SK-N-SH (cell line): ENCODE measurements around the gene EXOC6. TPM values are rescaled to one million over a fixed set of nuclear protein-coding genes. Genes with fewer than 3 reads are reported as not detected.
A peak's percentile ranks its signal among the peaks of the same experiment; 100 is the strongest.

Experiments used
- CTCF ChIA-PET: fragments of 300-600, 350-600 bp; formaldehyde crosslinking; extraction: SDS; loops from one replicate; lab custom pipeline; 2021; lab: Yijun Ruan, JAX
- POLR2A ChIA-PET: fragments of 350-600 bp; sonication (Branson Sonifier 250); formaldehyde crosslinking; extraction: SDS; loops from one replicate; lab custom pipeline; 2020; ENCODE audit warnings: antibody characterized with exemption, inconsistent platforms; lab: Yijun Ruan, JAX
- DNase-seq: peaks from one replicate; pipeline ENCODE4 v3.0.0; 2012
- H2AFZ ChIP-seq: fragments of 200-600 bp; sonication (generic); 2 replicates; pipeline ENCODE4 v1.8.1; 2016; ENCODE audit warnings: antibody characterized with exemption, mild to moderate bottlenecking, low read depth
- H3F3A ChIP-seq: fragments of 200-600 bp; sonication (generic); replicated peaks from 2 replicates; pipeline ENCODE3; 2016; ENCODE audit warnings: antibody characterized with exemption, mild to moderate bottlenecking; ENCODE audit not compliant: insufficient read depth
- H3K27ac ChIP-seq, 2 experiments: fragments of 200-500 bp in 1 of 2; fragments of 200-600 bp in 1 of 2; sonication (Bioruptor generic) in 1 of 2; sonication (generic), shearing (Covaris generic) in 1 of 2; 2 replicates each; pipeline versions ENCODE4 v1.5.1 to v1.6.1; 2014 to 2016; ENCODE audit warnings: low read depth in 2 of 2, inconsistent platforms in 1 of 2, low read length in 1 of 2, mild to moderate bottlenecking in 1 of 2, mixed read lengths in 1 of 2
- H3K27me3 ChIP-seq: fragments of 200-600 bp; sonication (generic), shearing (Covaris generic); 2 replicates; pipeline ENCODE4 v1.6.1; 2016; ENCODE audit warnings: mixed run types; ENCODE audit not compliant: insufficient read depth
- H3K36me3 ChIP-seq, 2 experiments: fragments of 200-500 bp in 1 of 2; fragments of 200-600 bp in 1 of 2; sonication (Bioruptor generic) in 1 of 2; sonication (generic) in 1 of 2; replicated peaks in 1 of 2; 2 replicates each; pipeline versions ENCODE3 to v1.5.1; 2014 to 2016; ENCODE audit warnings: low read length in 1 of 2, mild to moderate bottlenecking in 1 of 2; ENCODE audit not compliant: insufficient read depth in 2 of 2, control insufficient read depth in 1 of 2
- H3K4me1 ChIP-seq, 2 experiments: fragments of 200-500 bp in 1 of 2; fragments of 200-600 bp in 1 of 2; sonication (Bioruptor generic) in 1 of 2; sonication (generic), shearing (Covaris generic) in 1 of 2; 2 replicates each; pipeline versions ENCODE4 v1.5.1 to v1.6.1; 2014 to 2016; ENCODE audit warnings: low read depth in 1 of 2, low read length in 1 of 2, mixed run types in 1 of 2; ENCODE audit not compliant: insufficient read depth in 2 of 2, control insufficient read depth in 1 of 2
- H3K4me2 ChIP-seq: fragments of 200-600 bp; sonication (generic), shearing (Covaris generic); 2 replicates; pipeline ENCODE4 v1.6.1; 2017; ENCODE audit warnings: mixed run types
- H3K4me3 ChIP-seq, 2 experiments: fragments of 200-500 bp in 1 of 2; fragments of 200-600 bp in 1 of 2; sonication (Bioruptor generic) in 1 of 2; sonication (generic), shearing (Covaris generic) in 1 of 2; 2 replicates each; pipeline versions ENCODE4 v1.5.1 to v1.8.1; 2014 to 2016; ENCODE audit warnings: low read depth in 2 of 2, inconsistent platforms in 1 of 2, low read length in 1 of 2, mild to moderate bottlenecking in 1 of 2, mixed read lengths in 1 of 2, moderate library complexity in 1 of 2
- H3K79me2 ChIP-seq: fragments of 200-600 bp; sonication (generic); 2 replicates; pipeline ENCODE4 v1.8.1; 2017; ENCODE audit warnings: mild to moderate bottlenecking; ENCODE audit not compliant: insufficient read depth
- H3K9ac ChIP-seq: fragments of 200-600 bp; sonication (generic); 2 replicates; pipeline ENCODE4 v1.6.1; 2017; ENCODE audit warnings: mixed run types
- H3K9me2 ChIP-seq: fragments of 200-600 bp; sonication (generic); 2 replicates; pipeline ENCODE4 v1.6.1; 2017; ENCODE audit warnings: mixed run types
- H3K9me3 ChIP-seq: fragments of 200-600 bp; sonication (generic); 2 replicates; pipeline ENCODE4 v1.6.1; 2017; ENCODE audit warnings: mixed run types, mild to moderate bottlenecking, moderate library complexity
- H4K20me1 ChIP-seq: fragments of 200-600 bp; sonication (generic); 2 replicates; pipeline ENCODE4 v1.6.1; 2017; ENCODE audit warnings: mild to moderate bottlenecking, mixed run types; ENCODE audit not compliant: insufficient read depth
- CHD2 ChIP-seq: fragments of 150-350 bp; IDR thresholded peaks from 2 replicates; pipeline ENCODE4 v1.6.1; 2018; ENCODE audit warnings: low read length; ENCODE audit not compliant: partially characterized antibody
- ELF1 ChIP-seq: IDR thresholded peaks from 2 replicates; pipeline ENCODE4 v1.4.0; 2012
- EP300 ChIP-seq, 2 experiments: IDR thresholded peaks; 2 replicates each; pipeline versions ENCODE4 v1.4.0 to v1.6.1; 2012; ENCODE audit warnings: borderline replicate concordance in 1 of 2, low read depth in 1 of 2, low read length in 1 of 2
- FOSL2 ChIP-seq: IDR thresholded peaks from 2 replicates; pipeline ENCODE4 v1.4.0; 2012; ENCODE audit warnings: low read depth, mild to moderate bottlenecking, moderate library complexity, borderline replicate concordance
- GABPA ChIP-seq: IDR thresholded peaks from 2 replicates; pipeline ENCODE4 v1.4.0; 2012; ENCODE audit warnings: low read depth, mild to moderate bottlenecking
- GATA2 ChIP-seq: sonication (generic); formaldehyde crosslinking; IDR thresholded peaks from 2 replicates; pipeline ENCODE4 v1.5.0; 2020; ENCODE audit warnings: mild to moderate bottlenecking, missing genetic modification reagents
- IRF3 ChIP-seq: fragments of 150-350 bp; IDR thresholded peaks from 2 replicates; pipeline ENCODE4 v1.6.1; 2016; ENCODE audit warnings: mild to moderate bottlenecking, low read depth, low read length
- JUND ChIP-seq: IDR thresholded peaks from 2 replicates; pipeline ENCODE4 v1.4.0; 2012
- MAX ChIP-seq: IDR thresholded peaks from 2 replicates; pipeline ENCODE4 v1.4.0; 2012; ENCODE audit warnings: low read depth
- NFIC ChIP-seq: IDR thresholded peaks from 2 replicates; pipeline ENCODE4 v1.4.0; 2012; ENCODE audit warnings: borderline replicate concordance
- NRF1 ChIP-seq: IDR thresholded peaks from 2 replicates; pipeline ENCODE4 v1.6.1; 2012; ENCODE audit warnings: low read depth, mild to moderate bottlenecking, low read length
- PBX3 ChIP-seq: IDR thresholded peaks from 2 replicates; pipeline ENCODE4; 2012
- POLR2AphosphoS5 ChIP-seq: IDR thresholded peaks from 2 replicates; pipeline ENCODE4 v1.6.1; 2012; ENCODE audit warnings: low read depth, low read length
- RAD21 ChIP-seq: IDR thresholded peaks from 2 replicates; pipeline ENCODE4 v1.6.1; 2012; ENCODE audit warnings: mild to moderate bottlenecking, low read length
- RCOR1 ChIP-seq: fragments of 150-350 bp; IDR thresholded peaks from 2 replicates; pipeline ENCODE4 v1.6.1; 2017; ENCODE audit warnings: antibody characterized with exemption, low read length
- RFX5 ChIP-seq: IDR thresholded peaks from 2 replicates; pipeline ENCODE4 v1.6.1; 2012; ENCODE audit warnings: mild to moderate bottlenecking, improper control_type of control experiment, low read length
- RXRA ChIP-seq: IDR thresholded peaks from 2 replicates; pipeline ENCODE4 v1.4.0; 2012; ENCODE audit warnings: low read depth, mild to moderate bottlenecking, borderline replicate concordance
- SMC3 ChIP-seq: IDR thresholded peaks from 2 replicates; pipeline ENCODE4 v1.6.1; 2012; ENCODE audit warnings: low read depth, low read length, improper control_type of control experiment
- TCF12 ChIP-seq: IDR thresholded peaks from 2 replicates; pipeline ENCODE4 v1.4.0; 2012
- WGBS: methylation state at CpG from one replicate; pipeline ENCODE4 v1.1.6; 2017; ENCODE audit warnings: low lambda C conversion rate; 5-methylcytosine and 5-hydroxymethylcytosine counted together
- polyA plus RNA-seq, 3 experiments: library from polyadenylated mRNA; depleted of rRNA; stranded (reverse); fragments of >200 nt; gene quantifications; 2 replicates each; pipeline ENCODE4 v1.2.3, GENCODE V29; 2012
- TF ChIP-seq, protein P1 (sequence below): fragments of 200-600 bp; sonication (generic); IDR thresholded peaks from 2 replicates; pipeline ENCODE4 v1.6.1; 2017; ENCODE audit warnings: antibody characterized with exemption, mild to moderate bottlenecking, moderate library complexity
- TF ChIP-seq, protein P2 (sequence below): IDR thresholded peaks from 2 replicates; pipeline ENCODE4 v1.6.1; 2012; ENCODE audit warnings: mild to moderate bottlenecking, low read depth, low read length, moderate library complexity

Gene EXOC6
- polyA plus RNA-seq, 1 of the 3 experiments (the other 2 are of a cell fraction): 2.3 TPM

DNA sequence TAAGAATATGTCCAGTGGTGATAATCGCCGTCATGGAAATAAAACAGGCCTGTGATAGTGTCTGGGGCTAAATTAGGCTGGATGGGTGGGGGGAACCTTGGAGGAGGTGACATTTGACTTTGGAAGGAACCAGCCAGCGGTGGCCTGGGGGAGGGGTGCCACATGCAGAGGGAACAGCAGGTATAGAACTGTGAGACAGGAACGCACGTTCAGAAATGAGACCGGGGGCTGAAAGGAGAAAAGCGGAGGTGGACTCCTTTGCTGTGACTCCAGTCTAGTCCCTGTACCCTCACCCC is 222.8 kb downstream of the EXOC6 start:
- H3K4me3 ChIP-seq: no peak overlapping the region
- DNase-seq: peak; percentile 33
- H3K9me3 ChIP-seq: no peaks in the 10 kb centered on the region
- H3K36me3 ChIP-seq: no peaks in the 10 kb centered on the region
- H3K4me1 ChIP-seq: peaks cover 0 to 39% of the 10 kb centered on the region in 2 experiments; a peak in 1 of 4 replicates
- no peaks in the 10 kb centered on the region for H3F3A ChIP-seq
- no peaks in the 10 kb centered on the region for H3K9me2 ChIP-seq
- H2AFZ ChIP-seq: no peak overlapping the region
- H3K79me2 ChIP-seq: no peaks in the 10 kb centered on the region
- ChIA-PET CTCF (interaction anchor here (0.6 to 2.9 kb wide), 3 partner anchors 8 to 65 kb away, joined by 3 to 21 read pairs (median 3); no protein-coding TSS in a partner anchor), POLR2A (no interaction called here)
- 81% methylated on average over 7 of the region's 7 CpGs for WGBS
- no peak overlapping the region for H3K27ac ChIP-seq
- peaks cover 72% of the 10 kb centered on the region for H3K27me3 ChIP-seq
- no peak overlapping the region for H3K4me2 ChIP-seq
- no peak overlapping the region for H3K9ac ChIP-seq
- no peaks in the 10 kb centered on the region for H4K20me1 ChIP-seq
- TF ChIP-seq MAX (no peak), RCOR1 (no peak), GABPA (no peak), GATA2 (CRISPR knock-in tag) (no peak), POLR2AphosphoS5 (no peak), RFX5 (no peak), SMC3 (no peak), ELF1 (no peak), JUND (no peak), NFIC (no peak), EP300 (IDR thresholded peaks at IDR 0.05; ENCODE audit: borderline replicate concordance in 1 of 2, low read depth in 1 of 2, low read length in 1 of 2) (no peak), FOSL2 (no peak), RAD21 (no peak), PBX3 (no peak), RXRA (no peak), TCF12 (no peak), IRF3 (no peak), CHD2 (no peak)
- TF ChIP-seq, all 33 proteins: peak for 0

DNA sequence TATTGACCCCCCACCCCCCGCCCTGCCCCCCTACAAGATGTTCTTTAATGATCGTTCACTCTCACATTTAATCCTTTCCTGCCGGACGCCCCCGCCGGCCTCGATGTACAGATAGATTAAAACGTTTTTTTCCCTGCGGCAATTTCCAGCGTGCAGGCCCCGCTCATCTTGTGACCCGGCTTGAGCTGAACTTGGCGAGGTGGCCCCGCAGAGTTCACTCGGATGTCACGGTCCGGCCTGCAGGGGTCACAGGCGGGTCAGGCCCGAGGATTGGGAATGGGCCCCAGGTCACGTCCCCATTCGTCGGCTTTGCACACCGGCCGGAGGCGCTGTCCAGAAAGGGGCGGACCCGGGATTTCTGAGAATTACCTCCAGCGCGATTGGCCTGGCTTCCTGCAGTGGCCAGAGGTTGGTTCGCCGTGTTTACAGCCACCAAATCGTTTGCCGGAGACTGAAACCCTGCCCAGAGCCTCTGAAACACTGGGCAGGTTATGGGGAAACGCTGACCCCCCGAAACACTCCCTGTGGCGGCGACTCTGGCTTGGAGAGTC is 223.4 kb downstream of the EXOC6 start:
- Histone ChIP-seq H3K9ac (no peak overlapping the region), H3K9me3 (no peaks in the 10 kb centered on the region), H3K4me2 (peak overlapping the region; percentile 80), H3K79me2 (no peaks in the 10 kb centered on the region), H3K9me2 (no peaks in the 10 kb centered on the region), H3F3A (peaks cover 2% of the 10 kb centered on the region), H3K27me3 (peaks cover 68% of the 10 kb centered on the region), H4K20me1 (no peaks in the 10 kb centered on the region), H2AFZ (no peak overlapping the region), H3K36me3 (no peaks in the 10 kb centered on the region), H3K4me1 (peaks cover 0 to 39% of the 10 kb centered on the region in 2 experiments; a peak in 1 of 4 replicates), H3K4me3 (peak overlapping the region; percentile 53 to 58), H3K27ac (no peak overlapping the region)
- 13% methylated on average over 26 of the region's 37 CpGs for WGBS
- DNase-seq: peak; percentile 80
- ChIA-PET CTCF (interaction anchor here (0.6 to 2.9 kb wide), 5 partner anchors 9 to 281 kb away, joined by 3 to 21 read pairs (median 4); no protein-coding TSS in a partner anchor), POLR2A (no interaction called here)
- TF ChIP-seq RCOR1 (no peak), GATA2 (CRISPR knock-in tag) (0 out of 2 replicates have a peak, but pooled peaks have one; percentile 12), NRF1 (no peak), RXRA (peak; percentile 62; the same call in 1 of the 2 replicates), FOSL2 (no peak), TCF12 (no peak), RFX5 (no peak)
- TF ChIP-seq, protein P1, sequence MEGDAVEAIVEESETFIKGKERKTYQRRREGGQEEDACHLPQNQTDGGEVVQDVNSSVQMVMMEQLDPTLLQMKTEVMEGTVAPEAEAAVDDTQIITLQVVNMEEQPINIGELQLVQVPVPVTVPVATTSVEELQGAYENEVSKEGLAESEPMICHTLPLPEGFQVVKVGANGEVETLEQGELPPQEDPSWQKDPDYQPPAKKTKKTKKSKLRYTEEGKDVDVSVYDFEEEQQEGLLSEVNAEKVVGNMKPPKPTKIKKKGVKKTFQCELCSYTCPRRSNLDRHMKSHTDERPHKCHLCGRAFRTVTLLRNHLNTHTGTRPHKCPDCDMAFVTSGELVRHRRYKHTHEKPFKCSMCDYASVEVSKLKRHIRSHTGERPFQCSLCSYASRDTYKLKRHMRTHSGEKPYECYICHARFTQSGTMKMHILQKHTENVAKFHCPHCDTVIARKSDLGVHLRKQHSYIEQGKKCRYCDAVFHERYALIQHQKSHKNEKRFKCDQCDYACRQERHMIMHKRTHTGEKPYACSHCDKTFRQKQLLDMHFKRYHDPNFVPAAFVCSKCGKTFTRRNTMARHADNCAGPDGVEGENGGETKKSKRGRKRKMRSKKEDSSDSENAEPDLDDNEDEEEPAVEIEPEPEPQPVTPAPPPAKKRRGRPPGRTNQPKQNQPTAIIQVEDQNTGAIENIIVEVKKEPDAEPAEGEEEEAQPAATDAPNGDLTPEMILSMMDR: peak; percentile 16; the same call in 1 of the 2 replicates
- TF ChIP-seq, protein P2, sequence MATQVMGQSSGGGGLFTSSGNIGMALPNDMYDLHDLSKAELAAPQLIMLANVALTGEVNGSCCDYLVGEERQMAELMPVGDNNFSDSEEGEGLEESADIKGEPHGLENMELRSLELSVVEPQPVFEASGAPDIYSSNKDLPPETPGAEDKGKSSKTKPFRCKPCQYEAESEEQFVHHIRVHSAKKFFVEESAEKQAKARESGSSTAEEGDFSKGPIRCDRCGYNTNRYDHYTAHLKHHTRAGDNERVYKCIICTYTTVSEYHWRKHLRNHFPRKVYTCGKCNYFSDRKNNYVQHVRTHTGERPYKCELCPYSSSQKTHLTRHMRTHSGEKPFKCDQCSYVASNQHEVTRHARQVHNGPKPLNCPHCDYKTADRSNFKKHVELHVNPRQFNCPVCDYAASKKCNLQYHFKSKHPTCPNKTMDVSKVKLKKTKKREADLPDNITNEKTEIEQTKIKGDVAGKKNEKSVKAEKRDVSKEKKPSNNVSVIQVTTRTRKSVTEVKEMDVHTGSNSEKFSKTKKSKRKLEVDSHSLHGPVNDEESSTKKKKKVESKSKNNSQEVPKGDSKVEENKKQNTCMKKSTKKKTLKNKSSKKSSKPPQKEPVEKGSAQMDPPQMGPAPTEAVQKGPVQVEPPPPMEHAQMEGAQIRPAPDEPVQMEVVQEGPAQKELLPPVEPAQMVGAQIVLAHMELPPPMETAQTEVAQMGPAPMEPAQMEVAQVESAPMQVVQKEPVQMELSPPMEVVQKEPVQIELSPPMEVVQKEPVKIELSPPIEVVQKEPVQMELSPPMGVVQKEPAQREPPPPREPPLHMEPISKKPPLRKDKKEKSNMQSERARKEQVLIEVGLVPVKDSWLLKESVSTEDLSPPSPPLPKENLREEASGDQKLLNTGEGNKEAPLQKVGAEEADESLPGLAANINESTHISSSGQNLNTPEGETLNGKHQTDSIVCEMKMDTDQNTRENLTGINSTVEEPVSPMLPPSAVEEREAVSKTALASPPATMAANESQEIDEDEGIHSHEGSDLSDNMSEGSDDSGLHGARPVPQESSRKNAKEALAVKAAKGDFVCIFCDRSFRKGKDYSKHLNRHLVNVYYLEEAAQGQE: peak; percentile 84
